ENCODE measurements around the gene HDAC4.

DNA sequence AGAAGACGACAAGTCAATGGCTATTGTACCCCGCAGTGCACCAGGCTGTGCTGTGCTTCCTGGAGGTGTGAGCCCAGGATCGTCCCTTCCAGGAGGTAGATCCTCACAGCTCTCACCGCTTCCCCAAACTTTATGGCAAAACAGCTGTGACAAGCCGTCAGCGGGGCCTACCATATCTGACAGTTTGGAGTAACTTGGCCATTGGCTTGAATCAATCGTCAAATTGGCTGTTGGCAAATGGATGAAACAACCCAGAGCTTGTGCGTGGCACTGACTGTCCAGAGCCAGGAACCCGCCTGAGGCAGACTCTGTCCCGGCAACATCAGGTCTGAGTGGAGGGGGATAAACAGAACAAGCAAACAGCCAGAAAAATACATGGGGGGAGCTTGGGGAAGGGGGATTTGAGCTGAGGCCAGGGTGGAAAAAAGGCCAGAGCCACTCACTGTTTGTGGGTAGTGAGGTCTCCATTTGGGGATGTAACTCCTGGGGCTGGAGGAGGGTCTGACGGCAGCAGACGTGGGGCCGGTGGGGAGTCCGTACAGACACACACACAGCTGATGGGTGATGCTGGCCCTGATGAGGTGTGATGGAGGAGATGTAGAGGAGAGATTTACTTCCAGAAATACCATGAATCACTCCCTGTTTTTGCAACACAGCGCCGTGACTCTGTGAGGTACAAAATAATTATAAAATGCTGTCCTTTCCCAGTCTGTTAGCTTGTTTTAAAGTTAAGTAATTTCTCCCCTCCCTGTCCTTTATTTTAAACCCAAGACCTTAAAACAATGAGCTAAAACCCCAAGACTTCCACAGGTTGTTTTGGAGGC, 378.2 kb downstream of the HDAC4 start:
- no peak for TF ChIP-seq RAD21 (IDR thresholded peaks at IDR 0.05; ENCODE audit: low read depth)
- TF ChIP-seq POLR2AphosphoS5 (IDR thresholded peaks at IDR 0.05; ENCODE audit: low read depth, low read length): no peak
- TF ChIP-seq CTCF (IDR thresholded peaks at IDR 0.05 in 2 of 3, conservative IDR thresholded peaks at IDR 0.05 in 1 of 3; ENCODE audit: borderline replicate concordance in 1 of 3, insufficient read depth in 1 of 3, low read depth in 2 of 3, low read length in 2 of 3): no peak
- no peak for TF ChIP-seq YY1 (IDR thresholded peaks at IDR 0.05; ENCODE audit: extremely low read depth, insufficient replicate concordance, low read depth, low read length)
- no peak for TF ChIP-seq EZH2 (IDR thresholded peaks at IDR 0.05)
- TF ChIP-seq CEBPB (IDR thresholded peaks at IDR 0.05; ENCODE audit: low read depth): no peak
